DOHH2 (cell line): Measurements from ENCODE around the gene UPF2.

Experiments used
- CTCF ChIP-seq: fragments of 200-600 bp; sonication (generic); IDR thresholded peaks from one replicate; pipeline ENCODE4 v1.5.1; 2014; ENCODE audit warnings: antibody characterized with exemption, mild to moderate bottlenecking, low read depth, low read length; ENCODE audit not compliant: poor library complexity, severe bottlenecking
- EZH2phosphoT487 ChIP-seq: fragments of 200-600 bp; sonication (generic); IDR thresholded peaks from 2 replicates; pipeline ENCODE4 v1.6.1; 2017; ENCODE audit warnings: borderline replicate concordance, mild to moderate bottlenecking, antibody characterized with exemption, low read length, moderate library complexity, mixed read lengths

GRCh38 chr10:11893749-11894278 is 148.8 kb downstream of the UPF2 start:
- TF ChIP-seq CTCF = no peak
- no peak for TF ChIP-seq EZH2phosphoT487
